ENCODE results near the gene AGXT.

- no peak for TF ChIP-seq CTCF (IDR thresholded peaks at IDR 0.05; ENCODE audit: low read depth, low read length)
- no peak for TF ChIP-seq EZH2phosphoT487 (IDR thresholded peaks at IDR 0.05; ENCODE audit: low read depth)
Measured at GRCh38 chr2:240922245-240922981, 53.8 kb downstream of the AGXT start.
